ENCODE measurements around the gene FGD3. TPM values are rescaled to one million over a fixed set of nuclear protein-coding genes. Genes with fewer than 3 reads are reported as not detected.

Gene FGD3
- total RNA-seq, 3 donors from 2014 or later (not counting 1 experiment from before 2014, with no cell fraction given) = 133 to 204 (median 193) TPM

DNA sequence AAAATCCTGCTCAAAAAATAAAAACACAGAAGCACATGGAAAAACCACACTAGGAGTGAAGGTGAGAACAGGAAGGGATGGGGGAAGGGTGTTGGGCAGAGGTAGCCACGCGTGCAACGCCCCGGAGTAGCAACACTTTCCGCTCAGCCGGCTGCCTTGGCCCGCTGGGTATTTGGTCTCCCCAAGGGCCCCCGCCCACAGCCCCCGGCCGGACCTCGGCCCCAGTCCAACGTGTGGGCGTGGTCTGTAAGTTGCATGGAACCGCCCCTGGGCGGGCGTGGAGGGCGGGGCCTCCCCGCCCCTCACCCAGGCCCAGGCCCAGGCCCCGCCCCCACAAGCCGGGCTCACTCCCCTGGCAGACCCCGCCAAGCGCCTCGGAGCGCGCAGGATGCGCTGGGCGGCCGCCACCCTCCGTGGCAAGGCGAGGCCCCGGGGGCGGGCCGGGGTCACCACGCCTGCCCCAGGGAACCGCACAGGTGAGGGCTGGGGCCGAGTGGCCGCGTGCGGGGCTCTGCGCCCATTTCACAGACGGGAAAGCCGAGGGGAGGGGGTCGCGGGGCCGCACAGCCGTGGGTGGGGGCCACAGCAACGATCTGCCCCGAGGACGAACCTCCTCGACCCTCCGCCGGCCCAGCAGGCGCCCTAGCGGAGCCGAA is 111.2 kb downstream of the FGD3 start, which contains the start of gene SUSD3:
Gene SUSD3 (plus strand): TSS at position 347 of the 656 bp plus-strand sequence. CDS start 42 bp downstream, at position 389.
- peak within 1 kb of the TSS; percentile 86 for H3K4me3 Mint-ChIP-seq
- H3K27me3 Mint-ChIP-seq (ENCODE audit: low read depth in 2 of 2) = peaks cover 24 to 30% of the 10 kb centered on the region in 2 donors
- intact Hi-C loops (cut with micrococcal nuclease) = no loop called here
- 1% methylated on average over 55 of the region's 55 CpGs for WGBS (ENCODE audit: insufficient coverage)
- H3K9me3 ChIP-seq (ENCODE audit: control insufficient read depth, insufficient read depth, low read length) = no peaks in the 10 kb centered on the region
- H3K4me1 Mint-ChIP-seq = peaks cover 26 to 53% of the 10 kb centered on the region in 2 donors
- H3K27ac ChIP-seq (ENCODE audit: low read length) = peak within 1 kb of the TSS; percentile 58
- peak within 1 kb of the TSS; percentile 47 for H3K4me3 ChIP-seq (ENCODE audit: low read length)
- peak within 1 kb of the TSS; percentile 29 to 71 for H3K27ac Mint-ChIP-seq
- H3K27me3 ChIP-seq (ENCODE audit: control insufficient read depth, insufficient read depth, low read length) = peaks cover 12% of the 10 kb centered on the region
- peak in 1 of 2 donors; percentile 81 for DNase-seq
- peak; percentile 57 to 68 (median 67) for ATAC-seq
- TF ChIP-seq, protein P1, sequence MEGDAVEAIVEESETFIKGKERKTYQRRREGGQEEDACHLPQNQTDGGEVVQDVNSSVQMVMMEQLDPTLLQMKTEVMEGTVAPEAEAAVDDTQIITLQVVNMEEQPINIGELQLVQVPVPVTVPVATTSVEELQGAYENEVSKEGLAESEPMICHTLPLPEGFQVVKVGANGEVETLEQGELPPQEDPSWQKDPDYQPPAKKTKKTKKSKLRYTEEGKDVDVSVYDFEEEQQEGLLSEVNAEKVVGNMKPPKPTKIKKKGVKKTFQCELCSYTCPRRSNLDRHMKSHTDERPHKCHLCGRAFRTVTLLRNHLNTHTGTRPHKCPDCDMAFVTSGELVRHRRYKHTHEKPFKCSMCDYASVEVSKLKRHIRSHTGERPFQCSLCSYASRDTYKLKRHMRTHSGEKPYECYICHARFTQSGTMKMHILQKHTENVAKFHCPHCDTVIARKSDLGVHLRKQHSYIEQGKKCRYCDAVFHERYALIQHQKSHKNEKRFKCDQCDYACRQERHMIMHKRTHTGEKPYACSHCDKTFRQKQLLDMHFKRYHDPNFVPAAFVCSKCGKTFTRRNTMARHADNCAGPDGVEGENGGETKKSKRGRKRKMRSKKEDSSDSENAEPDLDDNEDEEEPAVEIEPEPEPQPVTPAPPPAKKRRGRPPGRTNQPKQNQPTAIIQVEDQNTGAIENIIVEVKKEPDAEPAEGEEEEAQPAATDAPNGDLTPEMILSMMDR (IDR thresholded peaks at IDR 0.05) = no peak
- no peaks in the 10 kb centered on the region for H3K36me3 Mint-ChIP-seq
- no peaks in the 10 kb centered on the region for H3K9me3 Mint-ChIP-seq
- H3K4me1 ChIP-seq (ENCODE audit: control insufficient read depth, insufficient read depth, low read length) = peaks cover 61% of the 10 kb centered on the region
- H3K36me3 ChIP-seq (ENCODE audit: control insufficient read depth, insufficient read depth, low read length) = no peaks in the 10 kb centered on the region

DNA sequence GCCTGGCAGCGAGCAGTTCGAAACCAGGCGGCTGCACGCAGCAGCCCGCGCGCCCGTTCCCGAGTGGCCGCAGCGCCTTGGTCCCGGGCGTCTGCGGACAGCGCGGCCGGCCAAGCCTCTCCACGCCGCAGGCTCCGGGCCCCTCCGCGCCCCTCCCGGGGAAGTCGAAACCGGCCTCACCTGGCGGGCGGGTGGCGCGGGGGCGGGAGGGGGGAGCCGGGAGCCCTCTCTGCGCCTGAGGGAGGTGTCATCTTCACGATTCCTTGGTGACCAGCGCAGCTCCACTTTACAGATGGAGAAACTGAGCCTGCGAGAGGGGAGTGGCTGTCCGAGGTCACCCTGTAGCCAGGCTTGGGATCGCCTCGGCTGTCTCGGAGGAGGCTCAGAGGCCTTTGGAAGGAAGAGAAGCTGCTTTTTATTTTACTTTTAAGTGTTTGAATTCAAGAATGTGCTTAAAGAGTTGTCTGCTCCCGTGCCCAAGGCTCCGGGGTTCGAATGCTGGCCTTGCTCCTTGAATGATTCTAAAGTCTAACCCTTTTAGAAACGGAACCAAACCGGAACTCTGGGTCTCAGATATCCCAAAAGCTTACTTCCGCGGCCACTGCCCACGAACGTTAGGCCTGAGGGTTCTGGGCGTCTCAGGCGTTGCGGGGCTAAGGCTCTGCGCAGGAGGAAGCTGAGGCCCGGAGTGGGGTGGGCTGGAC is 111.8 kb downstream of the FGD3 start:
- peak; percentile 17 to 33 (median 30) for ATAC-seq

DNA sequence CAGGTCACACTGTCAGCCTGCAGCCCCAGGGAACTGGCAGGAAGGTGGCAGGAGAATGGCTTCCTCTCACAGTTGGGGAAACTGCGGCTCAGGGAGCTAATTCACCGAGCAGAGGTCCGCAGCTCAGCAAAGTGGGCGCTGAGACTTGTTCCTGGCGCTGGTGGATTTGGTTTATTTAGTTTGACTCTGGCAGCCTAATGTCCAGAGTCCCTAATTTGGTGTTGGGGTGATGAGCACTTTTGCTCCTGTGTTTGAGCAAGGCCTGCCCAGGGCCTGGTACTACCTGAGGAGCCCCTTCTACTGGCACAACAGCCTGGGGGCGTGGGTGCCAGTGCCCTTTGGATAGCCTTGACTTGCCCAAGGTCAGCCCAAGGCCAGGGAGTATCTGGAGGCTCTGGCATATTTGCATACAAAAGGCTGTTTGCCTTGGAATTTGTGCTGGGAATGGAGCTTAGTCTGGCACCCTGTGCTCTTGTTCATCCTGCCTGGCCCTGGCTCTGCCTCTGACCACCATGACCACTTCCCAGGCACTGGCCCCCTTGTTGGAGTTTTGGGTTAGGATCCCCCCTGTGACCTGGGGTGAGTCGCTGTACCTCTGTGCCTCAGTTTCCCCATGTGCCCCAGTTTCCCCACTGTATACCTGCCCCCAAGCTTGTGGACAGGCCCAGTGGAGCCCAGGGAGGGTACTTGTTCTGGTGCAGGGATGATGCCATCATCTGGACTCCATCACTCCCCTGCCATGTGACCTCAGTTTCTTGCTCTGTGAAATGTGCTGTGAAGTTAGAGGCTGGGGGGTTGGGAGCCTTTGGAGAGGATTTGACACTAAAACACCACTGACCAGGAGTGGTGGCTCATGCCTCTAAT is 112.6 kb downstream of the FGD3 start:
- Mint-ChIP-seq H3K27ac (peak overlapping the region; percentile 27 to 31), H3K9me3 (no peaks in the 10 kb centered on the region), H3K4me3 (peak overlapping the region; percentile 86), H3K4me1 (peaks cover 40 to 62% of the 10 kb centered on the region in 2 donors), H3K27me3 (ENCODE audit: low read depth in 2 of 2) (peaks cover 38 to 42% of the 10 kb centered on the region in 2 donors), H3K36me3 (no peaks in the 10 kb centered on the region)
- ATAC-seq (no peak), DNase-seq (no peak)
- peak overlapping the region; percentile 58 for H3K27ac ChIP-seq (ENCODE audit: low read length)
- peaks cover 69% of the 10 kb centered on the region for H3K4me1 ChIP-seq (ENCODE audit: control insufficient read depth, insufficient read depth, low read length)
- intact Hi-C loops (cut with micrococcal nuclease) = loop anchor here (5.0 to 10.0 kb wide), 2 partner anchors 33 to 185 kb away; partner anchors contain the start of gene ZNF484
- peaks cover 13% of the 10 kb centered on the region for H3K27me3 ChIP-seq (ENCODE audit: control insufficient read depth, insufficient read depth, low read length)
- H3K4me3 ChIP-seq (ENCODE audit: low read length) = peak overlapping the region; percentile 47
- 39% methylated on average over 7 of the region's 7 CpGs for WGBS (ENCODE audit: insufficient coverage)
- no peaks in the 10 kb centered on the region for H3K9me3 ChIP-seq (ENCODE audit: control insufficient read depth, insufficient read depth, low read length)
- no peaks in the 10 kb centered on the region for H3K36me3 ChIP-seq (ENCODE audit: control insufficient read depth, insufficient read depth, low read length)
- TF ChIP-seq, protein P1 (IDR thresholded peaks at IDR 0.05) = no peak

More for the DNA sequence above, 111.8 kb downstream of the FGD3 start:
- H3K9me3 Mint-ChIP-seq = no peaks in the 10 kb centered on the region
- H3K4me1 ChIP-seq (ENCODE audit: control insufficient read depth, insufficient read depth, low read length) = peaks cover 64% of the 10 kb centered on the region
- peak in 1 of 2 donors; percentile 56 for DNase-seq
- intact Hi-C loops (cut with micrococcal nuclease) = no loop called here
- peak overlapping the region; percentile 58 for H3K27ac ChIP-seq (ENCODE audit: low read length)
- H3K36me3 ChIP-seq (ENCODE audit: control insufficient read depth, insufficient read depth, low read length) = no peaks in the 10 kb centered on the region
- peak overlapping the region; percentile 47 for H3K4me3 ChIP-seq (ENCODE audit: low read length)
- H3K4me3 Mint-ChIP-seq = peak overlapping the region; percentile 86
- H3K27me3 ChIP-seq (ENCODE audit: control insufficient read depth, insufficient read depth, low read length) = peaks cover 13% of the 10 kb centered on the region
- no peaks in the 10 kb centered on the region for H3K9me3 ChIP-seq (ENCODE audit: control insufficient read depth, insufficient read depth, low read length)
- TF ChIP-seq, protein P1 (IDR thresholded peaks at IDR 0.05) = no peak
- no peaks in the 10 kb centered on the region for H3K36me3 Mint-ChIP-seq
- peaks cover 32 to 55% of the 10 kb centered on the region in 2 donors for H3K4me1 Mint-ChIP-seq
- H3K27me3 Mint-ChIP-seq (ENCODE audit: low read depth in 2 of 2) = peaks cover 30 to 35% of the 10 kb centered on the region in 2 donors
- WGBS (ENCODE audit: insufficient coverage) = under 1% methylated on average over 53 of the region's 53 CpGs
- peak overlapping the region; percentile 27 to 29 for H3K27ac Mint-ChIP-seq

Data from natural killer cell (primary cell).